GM12865 (cell line): Measurements from ENCODE around the gene SYPL2.

Experiments used
- DNase-seq: peaks from one replicate; pipeline ENCODE4 v3.0.0; 2010; ENCODE audit warnings: low read depth
- H3K4me3 ChIP-seq: 2 replicates; pipeline ENCODE4 v1.5.1; 2011; ENCODE audit warnings: mild to moderate bottlenecking, low read depth, low read length, control low read depth
- CTCF ChIP-seq: IDR thresholded peaks from 2 replicates; pipeline ENCODE4 v1.5.1; 2011; ENCODE audit warnings: low read length, control low read depth, low read depth, inconsistent platforms; ENCODE audit not compliant: insufficient read depth; ENCODE audit errors: missing control alignments

Gene SYPL2

GRCh38 chr1:109447524-109447923 is 18.8 kb upstream of the SYPL2 start:
- DNase-seq, result no peak
- TF ChIP-seq CTCF, result no peak
- no peak overlapping the region for H3K4me3 ChIP-seq

- no peak for DNase-seq
- no peak for TF ChIP-seq CTCF
- H3K4me3 ChIP-seq, result no peak overlapping the region
Observed at GRCh38 chr1:109454497-109455133, 11.7 kb upstream of the SYPL2 start.

GRCh38 chr1:109457819-109458218 is 8.5 kb upstream of the SYPL2 start:
- TF ChIP-seq CTCF, result no peak
- H3K4me3 ChIP-seq, result no peak overlapping the region
- no peak for DNase-seq

- no peak for TF ChIP-seq CTCF
- no peak for DNase-seq
- H3K4me3 ChIP-seq, result no peak overlapping the region
Observed at GRCh38 chr1:109466125-109466451, 258 bp upstream of the SYPL2 start.

GRCh38 chr1:109467301-109467777 is 993 bp downstream of the SYPL2 start:
- H3K4me3 ChIP-seq, result no peak overlapping the region
- no peak for TF ChIP-seq CTCF
- DNase-seq, result no peak

GRCh38 chr1:109468061-109468460 is 1.7 kb downstream of the SYPL2 start:
- H3K4me3 ChIP-seq, result no peak overlapping the region
- DNase-seq, result no peak
- no peak for TF ChIP-seq CTCF

- no peak overlapping the region for H3K4me3 ChIP-seq
- TF ChIP-seq CTCF, result no peak
Observed at GRCh38 chr1:109468903-109469302, 2.6 kb downstream of the SYPL2 start.

More at GRCh38 chr1:109468903-109469302, 2.6 kb downstream of the SYPL2 start:
- no peak for DNase-seq
